HepG2 (cell line): ENCODE data around the gene GMPPB. TPM values are rescaled to one million over a fixed set of nuclear protein-coding genes. Genes with fewer than 3 reads are reported as not detected.

Source experiments
- ATAC-seq: fragments of 200-7000 bp; cut with Tn5 transposase; 3 replicates; pipeline ENCODE4 v1.9.1; 2020; ENCODE audit warnings: mild to moderate bottlenecking, moderate library complexity
- BruUV-seq: library from RNA; stranded (reverse); fragments of 400-500 nt; replicated peaks from 2 replicates; lab custom pipeline; 2021; lab: Mats Ljungman, UMichigan
- CTCF ChIA-PET: fragments of 300-600 bp; formaldehyde crosslinking; extraction: SDS; loops from one replicate; lab custom pipeline; 2021; ENCODE audit warnings: low total read pairs, inconsistent platforms, low intra/inter-chr PET ratio; lab: Yijun Ruan, JAX
- POLR2A ChIA-PET: fragments of 350-600 bp; sonication (Branson Sonifier 250); formaldehyde crosslinking; loops from one replicate; lab custom pipeline; 2020; ENCODE audit warnings: antibody characterized with exemption, inconsistent platforms; lab: Yijun Ruan, JAX
- DNase-seq: peaks from one replicate; pipeline ENCODE4 v3.0.0-alpha.2; 2015; ENCODE audit warnings: low spot score
- FAIRE-seq: peaks from 3 replicates; lab custom pipeline; 2011; peaks lifted over from hg19 to GRCh38; lab: Jason Lieb, UNC
- H2AFZ ChIP-seq: one replicate; pipeline ENCODE4 v1.6.1; 2011; ENCODE audit warnings: low read length, inconsistent platforms
- H3K27ac ChIP-seq: fragments of 300-600 bp; 3 replicates; pipeline ENCODE4 v1.8.0; 2011; ENCODE audit warnings: mixed run types, mild to moderate bottlenecking, mixed read lengths, low read length, inconsistent platforms; ENCODE audit not compliant: insufficient read depth; ENCODE audit errors: extremely low read length
- H3K27me3 ChIP-seq, 2 experiments: fragments of 200-600 bp in 1 of 2; 2 replicates in 1 of 2; 3 replicates in 1 of 2; pipeline versions ENCODE4 v1.6.0 to v1.8.0; 2011; ENCODE audit warnings: low read length in 2 of 2, mild to moderate bottlenecking in 2 of 2, moderate library complexity in 2 of 2, inconsistent platforms in 1 of 2; ENCODE audit not compliant: insufficient read depth in 2 of 2, control insufficient read depth in 1 of 2
- H3K36me3 ChIP-seq, 2 experiments: fragments of 200-600 bp in 1 of 2; replicated peaks in 1 of 2; 2 replicates in 1 of 2; 3 replicates in 1 of 2; pipeline versions ENCODE4 v1.5.1 to v1.8.0; 2011; ENCODE audit warnings: low read length in 2 of 2, inconsistent platforms in 1 of 2; ENCODE audit not compliant: insufficient read depth in 2 of 2, control insufficient read depth in 1 of 2
- H3K4me1 ChIP-seq: 2 replicates; pipeline ENCODE4 v1.5.1; 2012; ENCODE audit warnings: low read length, inconsistent platforms; ENCODE audit not compliant: insufficient read depth
- H3K4me2 ChIP-seq: 2 replicates; pipeline ENCODE4 v1.6.0; 2011; ENCODE audit warnings: low read depth, low read length, inconsistent platforms
- H3K4me3 ChIP-seq, 3 experiments: fragments of 200-600 bp in 1 of 3; sonication (generic), shearing (Covaris generic) in 1 of 3; replicated peaks in 1 of 3; 2 replicates each; pipeline ENCODE4 v1.5.1; 2011 to 2016; ENCODE audit warnings: low read length in 3 of 3, inconsistent platforms in 2 of 3, low read depth in 2 of 3, mild to moderate bottlenecking in 2 of 3, control low read depth in 1 of 3, mixed read lengths in 1 of 3; ENCODE audit not compliant: insufficient read depth in 1 of 3
- H3K79me2 ChIP-seq: one replicate; pipeline ENCODE4 v1.6.1; 2011; ENCODE audit warnings: low read length, inconsistent platforms; ENCODE audit not compliant: insufficient read depth
- H3K9ac ChIP-seq: 2 replicates; pipeline ENCODE4 v1.6.0; 2011; ENCODE audit warnings: mild to moderate bottlenecking, low read depth, low read length, inconsistent platforms; ENCODE audit not compliant: insufficient read depth
- H3K9me3 ChIP-seq: 2 replicates; pipeline ENCODE4 v1.5.1; 2012; ENCODE audit warnings: mild to moderate bottlenecking, low read length
- H4K20me1 ChIP-seq: 2 replicates; pipeline ENCODE4 v1.6.0; 2011; ENCODE audit warnings: inconsistent platforms, mild to moderate bottlenecking, low read length, moderate library complexity; ENCODE audit not compliant: insufficient read depth
- ATF2 ChIP-seq: sonication (generic); formaldehyde crosslinking; IDR thresholded peaks from 2 replicates; pipeline ENCODE4 v1.4.0; 2020; ENCODE audit warnings: missing genetic modification reagents
- FOXO4 ChIP-seq: sonication (generic); formaldehyde crosslinking; conservative IDR thresholded peaks from 2 replicates; pipeline ENCODE4 v1.8.1; 2023; ENCODE audit warnings: missing genetic modification reagents
- HNF4A ChIP-seq: sonication (generic); formaldehyde crosslinking; IDR thresholded peaks from 2 replicates; pipeline ENCODE4 v1.4.0; 2020; ENCODE audit warnings: missing genetic modification reagents
- HOXA7 ChIP-seq: sonication (generic); formaldehyde crosslinking; IDR thresholded peaks from 2 replicates; pipeline ENCODE4 v1.8.1; 2022; ENCODE audit warnings: mild to moderate bottlenecking, missing genetic modification reagents, moderate library complexity
- IRF9 ChIP-seq: sonication (generic); formaldehyde crosslinking; IDR thresholded peaks from 2 replicates; pipeline ENCODE4 v1.8.0; 2022; ENCODE audit warnings: missing genetic modification reagents, mild to moderate bottlenecking, borderline replicate concordance
- MED8 ChIP-seq: sonication (generic); formaldehyde crosslinking; IDR thresholded peaks from 2 replicates; pipeline ENCODE4 v1.8.1; 2023; ENCODE audit warnings: mild to moderate bottlenecking, missing genetic modification reagents; ENCODE audit not compliant: insufficient replicate concordance
- MIXL1 ChIP-seq: IDR thresholded peaks from 2 replicates; pipeline ENCODE4 v1.6.1; 2016
- MTF1 ChIP-seq: sonication (generic); formaldehyde crosslinking; IDR thresholded peaks from 2 replicates; pipeline ENCODE4 v1.5.0; 2020; ENCODE audit warnings: missing genetic modification reagents
- NFKBIZ ChIP-seq: IDR thresholded peaks from 2 replicates; pipeline ENCODE4 v1.6.1; 2018; ENCODE audit warnings: missing genetic modification reagents, missing compliant biosample characterization
- NKX3-1 ChIP-seq: sonication (generic); formaldehyde crosslinking; IDR thresholded peaks from 2 replicates; pipeline ENCODE4 v1.5.0; 2020; ENCODE audit warnings: missing genetic modification reagents
- SYNCRIP ChIP-seq: fragments of 200-400 bp; formaldehyde crosslinking; IDR thresholded peaks from 2 replicates; pipeline ENCODE4 v1.6.1; 2018; ENCODE audit warnings: mild to moderate bottlenecking, low read depth, low read length; ENCODE audit not compliant: insufficient read depth
- YEATS4 ChIP-seq: sonication (generic); formaldehyde crosslinking; IDR thresholded peaks from 2 replicates; pipeline ENCODE4 v1.4.0; 2020; ENCODE audit warnings: missing genetic modification reagents, borderline replicate concordance
- ZFP41 ChIP-seq: sonication (generic); formaldehyde crosslinking; IDR thresholded peaks from 2 replicates; pipeline ENCODE4 v1.4.0; 2020; ENCODE audit warnings: mild to moderate bottlenecking, missing genetic modification reagents, borderline replicate concordance
- ZNF225 ChIP-seq: sonication (generic); formaldehyde crosslinking; IDR thresholded peaks from 2 replicates; pipeline ENCODE4 v1.4.0; 2020; ENCODE audit warnings: mild to moderate bottlenecking, missing genetic modification reagents
- ZNF24 ChIP-seq: fragments of 450-650 bp; IDR thresholded peaks from 2 replicates; pipeline ENCODE4 v1.6.1; 2017; ENCODE audit warnings: antibody characterized with exemption, mild to moderate bottlenecking
- ZNF784 ChIP-seq: sonication (generic); formaldehyde crosslinking; IDR thresholded peaks from 2 replicates; pipeline ENCODE4 v1.5.1; 2020; ENCODE audit warnings: missing genetic modification reagents, mild to moderate bottlenecking, borderline replicate concordance
- WGBS: methylation state at CpG from one replicate; pipeline ENCODE4 v1.1.6; 2017; ENCODE audit warnings: low lambda C conversion rate; 5-methylcytosine and 5-hydroxymethylcytosine counted together
- in situ Hi-C: cut with HindIII; loops from 2 replicates; pipeline ENCODE4 v1.10.0; 2017; ENCODE audit warnings: low pct_unique_long_range_greater_than_20kb; ENCODE audit not compliant: extremely low pct_ligation_motif_present
- intact Hi-C: fragments of 100-400 bp; cut with micrococcal nuclease; formaldehyde crosslinking; loops from one replicate; pipeline ENCODE4 v1.10.0; 2022; ENCODE audit not compliant: unreplicated experiment
- polyA plus RNA-seq, 8 experiments: library from polyadenylated mRNA; depleted of rRNA in 3 of 8; stranded (reverse) in 7 of 8; unstranded in 1 of 8; fragments of >200 nt; fragmentation: Illumina TruSeq in 4 of 8; extraction: Trizol in 4 of 8; gene quantifications; 2 replicates each; pipeline versions ENCODE4 v1.2.1 to v1.2.3, GENCODE V29; 2011 to 2016; ENCODE audit warnings: low read depth in 4 of 8, missing spikeins in 1 of 8, mixed read lengths in 1 of 8; ENCODE audit not compliant: insufficient read depth in 1 of 8
- total RNA-seq, 5 experiments: library from RNA; depleted of rRNA; stranded (reverse); fragments of >200 nt; fragmentation: Illumina TruSeq; extraction: Trizol; gene quantifications; 2 replicates each; pipeline ENCODE4 v1.2.3, GENCODE V29; 2016; ENCODE audit warnings: low read depth in 1 of 5
- TF ChIP-seq, protein P1 (sequence below): sonication (generic); formaldehyde crosslinking; IDR thresholded peaks from 2 replicates; pipeline ENCODE4 v1.4.0; 2020; ENCODE audit warnings: mild to moderate bottlenecking, missing genetic modification reagents

Gene GMPPB
- total and polyA plus RNA-seq, 2 of the 13 experiments (the other 11 are each of a cell fraction or from before 2014, with no cell fraction given), result 6.5 to 23.1 TPM

GRCh38 chr3:49673121-49673714 is 50.5 kb downstream of the GMPPB start:
- in situ Hi-C loops (loop anchor here (5.0 to 10.0 kb wide), 2 partner anchors 108 to 136 kb away; no protein-coding TSS in a partner anchor), intact Hi-C loops (loop anchor here (5.0 kb wide), 2 partner anchors 66 to 206 kb away; no protein-coding TSS in a partner anchor)
- H3K4me2 ChIP-seq, result peak overlapping the region; percentile 91
- DNase-seq (peak; percentile 45), FAIRE-seq (peak; percentile 56), ATAC-seq (peak; percentile 2)
- H3K4me1 ChIP-seq, result peaks cover 70% of the 10 kb centered on the region
- H3K27ac ChIP-seq, result peak overlapping the region; percentile 85
- no peaks in the 10 kb centered on the region for H3K9me3 ChIP-seq
- H2AFZ ChIP-seq, result no peak overlapping the region
- H3K36me3 ChIP-seq, result peaks cover 12 to 27% of the 10 kb centered on the region in 2 experiments
- no peaks in the 10 kb centered on the region for H3K27me3 ChIP-seq
- CTCF ChIA-PET, result interaction anchor here (2.7 kb wide), 1 partner anchor 133 kb away, joined by 31 read pairs; no protein-coding TSS in a partner anchor
- H4K20me1 ChIP-seq, result no peaks in the 10 kb centered on the region
- H3K4me3 ChIP-seq, result peak overlapping the region; percentile 67 to 99 (median 80)
- peak overlapping the region; percentile 86 for H3K9ac ChIP-seq
- POLR2A ChIA-PET, result interaction anchor here (0.6 to 3.3 kb wide), 8 partner anchors 16 to 333 kb away, joined by 3 to 98 read pairs (median 4); partner anchors contain the start of genes DAG1, MST1 and RNF123
- BruUV-seq, result TSS peak; percentile 77
- H3K79me2 ChIP-seq, result peaks cover 22% of the 10 kb centered on the region
- 35% methylated on average over 3 of the region's 17 CpGs for WGBS
- TF ChIP-seq, protein P1, sequence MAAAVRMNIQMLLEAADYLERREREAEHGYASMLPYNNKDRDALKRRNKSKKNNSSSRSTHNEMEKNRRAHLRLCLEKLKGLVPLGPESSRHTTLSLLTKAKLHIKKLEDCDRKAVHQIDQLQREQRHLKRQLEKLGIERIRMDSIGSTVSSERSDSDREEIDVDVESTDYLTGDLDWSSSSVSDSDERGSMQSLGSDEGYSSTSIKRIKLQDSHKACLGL (CRISPR knock-in tag), result no peak; the same call in 1 of the 2 replicates
- TF ChIP-seq ZNF225 (CRISPR knock-in tag) (peak; percentile 61; the same call in 1 of the 2 replicates), IRF9 (CRISPR knock-in tag) (0 out of 2 replicates have a peak, but pooled peaks have one; percentile 72), ATF2 (CRISPR knock-in tag) (no peak), SYNCRIP (no peak), MIXL1 (CRISPR knock-in tag) (0 out of 2 replicates have a peak, but pooled peaks have one; percentile 27), NFKBIZ (CRISPR knock-in tag) (0 out of 2 replicates have a peak, but pooled peaks have one; percentile 17), MTF1 (CRISPR knock-in tag) (no peak), HNF4A (no peak), HOXA7 (CRISPR knock-in tag) (no peak), YEATS4 (peak; percentile 51; the same call in 1 of the 2 replicates), NKX3-1 (CRISPR knock-in tag) (no peak), ZNF24 (no peak), ZNF784 (CRISPR knock-in tag) (no peak), ZFP41 (CRISPR knock-in tag) (peak; percentile 68; the same call in 1 of the 2 replicates), MED8 (no peak), FOXO4 (CRISPR knock-in tag) (no peak)
